ENCODE results near the gene MS4A8. TPM values are rescaled to one million over a fixed set of nuclear protein-coding genes. Genes with fewer than 3 reads are reported as not detected.
"Not testable (repeated sequence)": the region's sequence is repeated elsewhere in the genome, so short reads cannot be mapped to it uniquely, and the experiment has no call there.

MS4A8 gene
- total RNA-seq, 1 donor from 2014 or later: not detected

DNA sequence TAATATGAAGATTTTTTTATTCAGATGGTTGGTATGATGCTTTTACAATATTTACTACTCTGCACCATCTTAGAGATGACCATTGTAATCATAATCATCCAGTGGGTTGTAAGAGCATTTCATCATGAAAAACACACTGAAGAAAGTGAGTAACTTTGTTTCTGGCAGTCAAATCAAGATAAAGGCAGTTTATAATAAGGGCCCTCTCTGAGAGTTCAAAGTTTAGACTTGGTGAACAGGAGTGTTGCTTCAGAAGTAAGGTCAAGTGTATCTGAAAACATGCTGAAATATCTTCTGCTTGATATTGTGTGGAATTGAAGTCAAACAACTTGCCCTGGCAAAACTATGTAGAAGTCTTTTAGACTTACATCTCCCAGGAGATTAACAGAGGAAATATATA lies 19.5 kb upstream of the MS4A8 start:
- Mint-ChIP-seq H3K36me3 (ENCODE audit: unreplicated experiment) (no peaks in the 10 kb centered on the region), H3K27me3 (ENCODE audit: unreplicated experiment) (peaks cover 6% of the 10 kb centered on the region), H3K4me3 (ENCODE audit: unreplicated experiment) (no peak overlapping the region), H3K9me3 (ENCODE audit: unreplicated experiment) (peaks cover 22% of the 10 kb centered on the region), H3K4me1 (ENCODE audit: unreplicated experiment) (no peaks in the 10 kb centered on the region), H3K27ac (ENCODE audit: unreplicated experiment) (no peak overlapping the region)
- no peak for TF ChIP-seq CTCF (IDR thresholded peaks at IDR 0.05)
- no peak for DNase-seq (ENCODE audit: extremely low spot score, unreplicated experiment)

DNA sequence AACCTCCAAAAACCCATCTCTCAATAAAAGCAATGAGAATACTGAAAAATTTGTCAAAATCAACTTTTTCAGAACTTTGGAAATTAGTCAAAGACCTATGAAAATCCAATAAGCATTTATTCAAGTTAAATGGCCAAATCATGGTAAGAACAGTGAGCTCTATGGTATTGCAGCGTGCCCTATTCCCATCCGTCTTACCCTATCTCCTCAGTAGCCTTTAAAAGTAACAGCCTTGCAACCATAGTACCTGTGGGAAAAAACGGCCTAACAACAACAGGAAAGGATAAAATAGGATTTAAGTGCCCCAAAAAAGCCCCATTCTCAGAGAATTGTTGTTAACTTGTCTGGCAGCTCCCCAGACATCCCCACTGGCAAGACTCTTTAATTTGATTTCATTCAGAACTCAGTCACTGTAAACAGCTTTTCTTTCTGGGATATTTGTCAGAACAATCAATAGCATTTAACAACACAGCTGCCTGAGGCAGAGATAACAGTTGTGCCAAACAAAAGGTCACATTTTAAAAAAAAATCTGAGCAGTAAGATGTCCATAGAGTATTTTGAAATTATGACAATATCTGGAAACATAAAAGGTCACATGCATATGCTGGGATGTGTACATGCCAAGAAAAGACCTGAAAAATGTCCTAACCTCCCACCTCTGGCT lies 18.8 kb upstream of the MS4A8 start:
- peaks cover 6% of the 10 kb centered on the region for H3K27me3 Mint-ChIP-seq (ENCODE audit: unreplicated experiment)
- no peaks in the 10 kb centered on the region for H3K4me1 Mint-ChIP-seq (ENCODE audit: unreplicated experiment)
- no peak for DNase-seq (ENCODE audit: extremely low spot score, unreplicated experiment)
- no peaks in the 10 kb centered on the region for H3K36me3 Mint-ChIP-seq (ENCODE audit: unreplicated experiment)
- H3K9me3 Mint-ChIP-seq (ENCODE audit: unreplicated experiment): peaks cover 22% of the 10 kb centered on the region
- TF ChIP-seq CTCF (IDR thresholded peaks at IDR 0.05): no peak
- no peak overlapping the region for H3K4me3 Mint-ChIP-seq (ENCODE audit: unreplicated experiment)
- no peak overlapping the region for H3K27ac Mint-ChIP-seq (ENCODE audit: unreplicated experiment)

GRCh38 chr11:60684541-60684848 lies 14.9 kb upstream of the MS4A8 start:
- peaks cover 11% of the 10 kb centered on the region for H3K27me3 Mint-ChIP-seq (ENCODE audit: unreplicated experiment)
- H3K4me1 Mint-ChIP-seq (ENCODE audit: unreplicated experiment); DNase-seq (ENCODE audit: extremely low spot score, unreplicated experiment); H3K9me3 Mint-ChIP-seq (ENCODE audit: unreplicated experiment); H3K4me3 Mint-ChIP-seq (ENCODE audit: unreplicated experiment); H3K27ac Mint-ChIP-seq (ENCODE audit: unreplicated experiment); H3K36me3 Mint-ChIP-seq (ENCODE audit: unreplicated experiment): not testable (repeated sequence)

DNA sequence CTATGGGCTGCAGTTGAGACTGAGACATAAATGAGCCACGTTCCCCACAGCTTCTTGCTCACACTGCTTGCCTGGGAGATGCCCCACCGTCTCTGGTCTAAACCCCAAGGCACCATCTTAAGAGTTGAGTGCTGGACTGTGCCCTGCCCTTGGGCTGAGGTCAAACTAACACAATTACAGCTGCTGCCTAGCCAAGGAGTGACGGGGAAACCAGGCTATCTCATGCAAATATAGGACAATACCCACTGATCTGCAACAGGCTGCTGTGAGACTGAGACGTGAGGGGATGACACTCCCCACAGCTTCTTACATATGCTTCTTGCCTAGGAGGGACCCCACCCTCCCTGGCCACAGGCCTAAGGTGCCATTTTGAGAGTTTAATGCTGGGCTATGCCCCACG lies 7.8 kb upstream of the MS4A8 start:
- H3K4me3 Mint-ChIP-seq (ENCODE audit: unreplicated experiment): no peak overlapping the region
- no peak for TF ChIP-seq CTCF (IDR thresholded peaks at IDR 0.05)

DNA sequence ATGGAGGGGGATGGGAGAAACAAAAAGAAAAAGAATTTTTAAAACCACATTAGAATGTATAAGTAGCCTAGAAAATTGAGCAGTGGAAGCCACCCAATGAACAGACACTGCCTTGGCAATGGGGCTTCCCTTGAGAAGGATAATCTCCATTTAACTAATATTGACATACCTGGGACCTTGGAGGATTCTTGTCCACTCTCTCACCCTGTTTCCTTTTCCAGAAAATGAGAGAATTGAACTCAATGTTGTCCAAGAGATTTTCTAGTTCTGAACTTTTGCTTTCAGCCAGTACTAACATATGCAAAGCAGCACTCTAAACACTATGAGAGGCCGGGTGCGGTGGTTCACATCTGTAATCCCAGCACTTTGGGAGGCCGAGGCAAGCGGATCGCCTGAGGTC lies 524 bp downstream of the MS4A8 start:
- peaks cover 7% of the 10 kb centered on the region for H3K27me3 Mint-ChIP-seq (ENCODE audit: unreplicated experiment)
- no peak overlapping the region for H3K4me3 Mint-ChIP-seq (ENCODE audit: unreplicated experiment)
- TF ChIP-seq CTCF (IDR thresholded peaks at IDR 0.05): no peak
- no peaks in the 10 kb centered on the region for H3K9me3 Mint-ChIP-seq (ENCODE audit: unreplicated experiment)
- no peaks in the 10 kb centered on the region for H3K36me3 Mint-ChIP-seq (ENCODE audit: unreplicated experiment)
- DNase-seq (ENCODE audit: extremely low spot score, unreplicated experiment): no peak
- H3K27ac Mint-ChIP-seq (ENCODE audit: unreplicated experiment): no peak overlapping the region
- no peaks in the 10 kb centered on the region for H3K4me1 Mint-ChIP-seq (ENCODE audit: unreplicated experiment)

More for the DNA sequence above, 7.8 kb upstream of the MS4A8 start:
- no peak for DNase-seq (ENCODE audit: extremely low spot score, unreplicated experiment)
- Mint-ChIP-seq H3K9me3 (ENCODE audit: unreplicated experiment) (no peaks in the 10 kb centered on the region), H3K27ac (ENCODE audit: unreplicated experiment) (no peak overlapping the region), H3K36me3 (ENCODE audit: unreplicated experiment) (no peaks in the 10 kb centered on the region), H3K4me1 (ENCODE audit: unreplicated experiment) (no peaks in the 10 kb centered on the region), H3K27me3 (ENCODE audit: unreplicated experiment) (peaks cover 4% of the 10 kb centered on the region)

Data from osteocyte (in vitro differentiated cells).